HG02870 (cell line): ENCODE results near the gene LHFPL6.
A peak's percentile ranks its signal among the peaks of the same experiment; 100 is the strongest.

Experiments
- ATAC-seq: cut with Tn5 transposase; IDR thresholded peaks from one replicate; pipeline ENCODE4 v1.9.1; 2021; ENCODE audit warnings: mild to moderate bottlenecking, moderate library complexity; ENCODE audit not compliant: unreplicated experiment

LHFPL6 gene

DNA sequence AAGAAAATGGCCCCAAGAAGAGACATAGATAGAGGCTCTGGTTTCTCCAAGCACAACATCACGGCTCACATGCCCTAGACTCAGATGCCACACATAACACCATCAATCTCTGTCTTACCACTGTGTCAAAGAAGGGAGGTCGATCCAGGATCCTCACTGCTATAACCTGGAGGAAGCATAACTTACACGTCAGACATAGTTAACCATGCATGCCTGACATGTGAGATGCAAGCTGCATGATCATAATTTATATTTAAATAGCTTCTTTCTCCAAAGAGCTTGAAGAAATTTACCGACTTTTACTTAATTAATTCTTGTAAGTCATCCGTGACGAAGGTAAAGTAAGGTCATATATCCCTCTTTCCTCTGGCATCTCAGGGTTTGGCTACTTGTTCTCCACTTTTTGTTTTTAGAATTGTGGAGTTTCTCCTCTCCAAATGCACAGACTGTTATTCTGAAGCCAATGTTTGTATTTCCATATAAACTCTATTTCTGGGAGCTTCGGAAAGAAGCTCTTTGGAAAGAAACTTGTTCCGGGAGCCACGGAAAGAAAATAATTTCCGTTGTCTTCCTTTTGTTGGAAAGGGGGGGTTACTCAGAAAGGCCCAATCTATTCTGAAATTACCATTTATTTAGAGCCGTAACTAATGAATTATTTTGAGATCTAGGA is 205.6 kb downstream of the LHFPL6 start:
- ATAC-seq = no peak

DNA sequence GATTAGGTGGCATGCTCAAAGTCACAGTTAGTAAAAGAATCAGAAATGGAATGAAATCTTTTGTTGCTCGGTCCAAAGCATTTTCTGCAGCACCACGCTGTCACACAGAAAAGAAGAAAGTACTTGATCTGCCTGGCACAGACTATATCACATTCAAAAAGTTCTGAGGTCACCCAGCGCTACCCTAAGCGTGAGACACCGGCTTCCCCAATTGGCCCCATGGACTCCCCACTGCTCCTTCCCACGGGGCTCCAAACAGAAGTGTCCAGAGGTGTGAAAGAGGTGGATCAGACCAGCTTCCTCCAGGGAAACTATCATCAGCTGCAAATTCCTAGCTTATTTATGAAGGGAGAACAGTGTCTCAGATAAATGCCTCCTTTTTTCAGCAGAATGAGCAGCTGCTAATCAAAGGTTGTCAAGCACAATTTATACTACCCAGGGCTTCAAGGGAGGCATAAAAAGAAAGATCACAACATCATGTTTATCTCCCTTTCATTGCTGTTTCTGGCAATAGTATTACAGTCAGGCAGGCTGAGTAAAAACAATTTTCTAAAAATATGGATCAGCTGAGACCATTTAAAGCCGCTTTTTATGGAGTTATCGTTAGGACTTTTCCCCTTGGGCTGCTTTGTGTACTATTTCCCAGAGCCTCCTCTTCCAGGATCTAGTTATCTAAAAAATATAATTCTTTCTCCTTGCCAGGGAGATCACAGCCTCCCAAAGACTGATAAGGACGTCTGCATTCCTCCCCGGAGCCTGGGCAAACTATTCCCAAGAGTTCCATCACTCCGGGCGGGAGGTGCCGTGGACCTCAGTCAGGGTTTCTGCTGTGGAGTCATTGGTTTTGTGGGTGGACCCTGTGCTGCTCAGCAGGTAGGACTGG is 208.0 kb downstream of the LHFPL6 start:
- no peak for ATAC-seq

- ATAC-seq = no peak
Observed at GRCh38 chr13:39391761-39392160, 211.2 kb downstream of the LHFPL6 start.

- ATAC-seq = no peak
Observed at GRCh38 chr13:39389013-39389412, 214.0 kb downstream of the LHFPL6 start.

DNA sequence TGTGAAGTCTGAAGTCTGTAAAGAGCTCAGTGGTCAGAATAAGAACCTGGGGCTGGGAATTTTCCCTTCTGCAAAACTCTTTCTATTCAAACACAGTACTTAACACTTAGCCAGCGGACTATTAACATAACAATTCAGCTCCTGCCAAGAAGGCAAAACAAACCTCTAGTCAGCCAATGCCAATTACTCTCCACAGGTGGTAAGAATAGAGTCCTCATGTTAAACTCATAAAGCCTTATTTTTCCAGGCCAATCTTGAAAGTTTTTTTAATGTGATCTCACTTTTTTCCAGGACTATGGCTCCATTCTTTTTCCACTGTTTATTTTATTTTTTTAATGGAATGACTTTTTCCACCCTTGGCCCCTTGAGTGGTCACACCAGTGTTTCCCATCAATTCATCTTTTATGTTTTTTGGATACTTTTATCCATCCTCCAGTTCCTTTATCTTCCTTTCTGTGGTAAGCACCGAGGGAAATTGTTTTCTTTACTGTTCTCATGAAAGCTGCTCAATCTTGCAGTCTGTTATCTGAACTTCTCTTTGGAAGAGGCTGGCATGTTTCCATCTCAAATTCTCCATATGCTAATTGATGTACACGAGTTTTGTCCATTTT is 217.3 kb downstream of the LHFPL6 start:
- no peak for ATAC-seq

DNA sequence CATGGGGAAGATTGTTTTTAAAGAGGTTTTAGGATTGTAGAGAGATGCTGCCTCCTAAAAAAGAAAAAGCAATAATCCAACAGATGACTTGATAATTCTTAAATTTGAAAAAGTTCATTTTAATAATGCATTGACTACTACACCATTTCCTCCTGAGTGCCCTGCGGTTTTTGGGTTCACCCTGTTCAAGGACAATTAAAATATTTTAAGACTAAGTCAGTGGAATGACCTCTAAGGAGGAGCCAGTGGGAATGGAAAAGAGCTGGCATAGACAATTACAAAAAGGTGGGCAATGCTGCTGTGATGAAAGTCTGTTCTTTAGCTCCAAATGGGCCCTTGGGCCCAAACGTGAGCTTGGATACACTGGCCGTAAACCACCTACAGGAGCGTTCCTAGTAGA is 217.8 kb downstream of the LHFPL6 start:
- ATAC-seq = no peak

DNA sequence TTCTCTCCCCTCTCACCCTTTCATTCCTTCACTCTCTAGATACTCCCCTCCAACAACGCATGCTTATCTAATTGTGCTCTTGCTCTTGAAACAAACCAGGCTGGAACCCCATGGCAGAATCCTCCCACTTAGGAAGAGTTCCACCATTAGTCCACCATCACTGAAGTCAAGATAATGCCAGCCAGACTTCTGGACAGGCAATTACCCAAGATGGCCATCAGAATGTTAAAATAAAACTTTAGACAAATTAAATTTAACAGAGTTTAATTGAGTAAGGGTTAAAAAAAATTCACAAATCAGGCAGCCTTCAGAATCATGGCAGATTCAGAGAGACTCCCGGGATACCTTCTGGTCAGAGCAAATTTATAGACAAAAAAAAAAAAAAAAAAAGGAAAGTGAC is 221.5 kb downstream of the LHFPL6 start:
- no peak for ATAC-seq

- ATAC-seq = no peak
Observed at GRCh38 chr13:39379667-39380655, 223.0 kb downstream of the LHFPL6 start.

DNA sequence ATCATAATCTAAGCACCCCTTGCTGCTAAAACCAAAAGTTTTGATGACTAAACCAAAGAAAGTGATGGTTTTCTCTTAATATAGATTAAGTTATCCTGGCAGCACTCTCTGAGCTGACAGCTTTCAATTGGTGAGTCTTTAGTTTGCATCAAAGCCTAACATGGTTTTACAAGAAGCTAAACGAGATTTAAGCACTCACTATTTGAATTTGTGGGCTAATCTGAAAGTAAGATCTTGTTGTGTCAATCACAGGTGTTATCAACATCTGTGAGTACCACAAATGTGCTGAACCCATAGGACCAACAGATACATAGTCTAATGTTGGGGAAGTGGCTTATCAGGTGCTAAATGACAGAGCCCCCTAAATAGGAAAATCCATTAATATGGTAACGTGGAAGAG is 223.9 kb downstream of the LHFPL6 start:
- peak; percentile 96 for ATAC-seq

DNA sequence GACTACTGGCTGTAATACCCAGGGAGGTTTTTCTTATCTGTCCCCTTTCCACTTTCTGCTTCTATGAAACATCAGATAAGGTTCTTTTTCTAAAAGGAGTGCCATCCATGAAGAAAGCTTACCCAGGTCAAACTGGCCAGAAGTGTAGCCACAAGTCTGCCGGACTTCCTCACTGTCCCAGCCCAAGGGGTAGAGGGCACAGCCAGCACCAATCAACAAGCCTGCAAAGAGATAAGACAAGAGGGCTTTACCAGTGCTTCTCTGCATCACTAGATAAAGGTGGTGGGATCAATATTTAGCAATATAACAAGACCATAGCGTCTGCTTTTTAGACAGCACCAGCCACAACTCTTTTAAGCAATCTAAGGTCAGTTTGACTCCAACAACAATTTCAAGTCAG is 224.7 kb downstream of the LHFPL6 start:
- ATAC-seq = no peak

DNA sequence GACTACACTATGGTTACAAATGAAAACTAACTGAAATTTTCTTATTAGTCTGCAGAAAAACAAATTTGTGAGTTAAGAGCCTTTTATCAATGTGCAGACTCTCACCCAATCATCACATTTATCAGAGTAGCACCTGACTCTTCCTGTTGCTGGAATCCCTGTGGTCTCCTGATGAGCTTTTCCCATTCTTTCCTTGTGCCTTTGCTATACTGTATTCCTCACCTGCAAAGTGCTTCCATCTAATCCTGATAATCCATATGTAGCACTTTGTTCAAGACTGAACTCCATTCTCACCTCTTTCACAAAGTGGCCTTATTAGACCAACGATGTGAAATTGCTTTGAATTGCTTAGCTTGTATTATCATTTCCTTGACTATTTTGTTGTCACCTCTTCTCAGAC is 225.3 kb downstream of the LHFPL6 start:
- no peak for ATAC-seq

DNA sequence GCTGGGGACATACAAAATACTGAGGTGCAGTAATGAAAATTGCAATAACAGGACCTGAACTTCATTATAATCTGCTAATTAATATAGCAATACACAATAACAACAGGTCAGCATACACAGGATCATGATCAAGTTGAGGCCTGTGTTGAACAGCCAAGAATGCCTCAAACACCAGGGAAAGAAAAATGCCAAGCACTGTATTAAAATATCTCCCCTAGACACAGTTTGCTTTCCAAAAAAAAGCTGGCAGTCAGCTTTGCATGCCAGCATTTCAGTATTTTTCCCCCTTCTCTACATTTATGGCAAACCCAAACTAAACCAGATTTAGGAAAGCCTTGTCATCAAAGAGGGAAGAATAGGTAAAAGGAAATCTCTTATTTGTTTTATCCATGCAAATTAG is 226.9 kb downstream of the LHFPL6 start:
- no peak for ATAC-seq

DNA sequence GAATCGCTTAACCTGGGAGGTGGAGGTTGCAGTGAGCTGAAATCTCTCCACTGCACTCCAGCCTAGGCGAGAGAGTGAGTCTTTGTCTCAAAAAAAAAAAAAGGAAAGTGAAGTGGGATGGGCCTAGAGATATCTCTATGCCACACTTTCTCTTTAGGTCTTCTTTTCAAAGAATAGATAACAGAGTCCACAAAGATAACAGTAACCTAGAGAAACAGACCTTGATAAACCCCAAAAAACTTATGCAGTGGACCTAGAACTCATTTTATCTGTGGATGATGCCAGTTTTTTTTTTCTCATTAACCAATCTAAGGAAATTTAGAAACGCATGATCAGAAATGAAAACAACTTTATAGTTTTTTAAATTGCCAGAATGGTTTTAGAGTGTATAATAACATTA is 227.4 kb downstream of the LHFPL6 start:
- no peak for ATAC-seq

DNA sequence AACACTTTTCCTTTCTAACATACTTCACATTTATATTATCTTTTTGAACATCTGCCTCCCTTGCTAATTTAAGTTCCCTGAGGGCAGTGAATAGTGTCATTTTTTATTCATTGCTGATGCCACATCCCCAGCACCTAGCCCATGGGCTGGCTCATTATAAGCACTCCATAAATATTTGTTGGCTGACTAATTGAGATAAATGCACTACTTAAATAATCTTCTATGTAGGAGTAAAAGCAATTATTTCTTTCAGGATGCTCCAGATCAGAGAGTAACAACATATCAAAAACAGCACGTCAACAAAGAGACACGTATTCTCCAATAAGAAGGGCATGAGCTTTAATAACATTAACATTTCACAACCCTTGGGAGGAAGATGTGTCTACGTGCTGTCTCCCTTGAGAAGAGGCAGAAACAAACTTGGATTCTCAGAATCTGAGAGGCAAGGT is 228.2 kb downstream of the LHFPL6 start:
- no peak for ATAC-seq

DNA sequence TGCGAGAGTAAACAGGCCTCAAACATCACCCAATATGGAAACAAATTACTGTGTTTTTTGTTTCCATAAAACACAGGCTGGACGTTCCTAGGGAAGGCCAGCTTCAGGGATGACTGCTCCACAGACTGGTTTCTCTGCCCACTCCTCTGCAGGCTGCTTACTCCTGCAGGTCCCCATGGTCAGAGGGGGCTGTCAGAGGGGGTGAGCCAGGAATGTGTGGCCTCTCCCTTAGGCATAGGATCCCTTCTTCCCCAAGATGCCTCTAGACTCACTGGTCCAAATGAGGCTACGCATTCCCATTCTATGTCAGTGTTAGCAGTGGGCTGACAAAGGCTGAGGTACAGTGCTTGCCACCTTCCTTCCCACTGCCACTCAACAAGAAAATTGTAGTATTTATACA is 229.8 kb downstream of the LHFPL6 start:
- no peak for ATAC-seq

GRCh38 chr13:39371706-39372105 is 231.3 kb downstream of the LHFPL6 start:
- no peak for ATAC-seq

DNA sequence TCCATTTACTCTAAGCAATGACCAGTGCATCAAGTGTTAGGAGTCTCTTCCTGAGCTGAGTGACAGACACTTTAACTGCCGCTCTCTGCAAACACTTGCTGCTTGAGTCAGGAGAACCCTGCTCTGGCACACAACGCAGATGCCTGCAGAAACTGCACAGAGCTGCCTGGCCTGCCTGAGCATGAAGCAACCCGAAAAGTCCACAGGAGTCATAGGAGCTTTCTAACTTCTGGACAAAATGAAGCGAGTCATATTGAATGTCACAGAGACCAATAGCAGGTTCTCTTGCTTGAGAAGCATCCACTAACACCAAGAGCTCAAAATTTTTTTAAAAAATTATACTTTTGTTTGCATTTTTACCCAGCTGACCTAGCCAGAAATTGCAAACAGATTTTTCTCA is 232.4 kb downstream of the LHFPL6 start:
- no peak for ATAC-seq

GRCh38 chr13:39370048-39370447 is 232.9 kb downstream of the LHFPL6 start:
- ATAC-seq = no peak

DNA sequence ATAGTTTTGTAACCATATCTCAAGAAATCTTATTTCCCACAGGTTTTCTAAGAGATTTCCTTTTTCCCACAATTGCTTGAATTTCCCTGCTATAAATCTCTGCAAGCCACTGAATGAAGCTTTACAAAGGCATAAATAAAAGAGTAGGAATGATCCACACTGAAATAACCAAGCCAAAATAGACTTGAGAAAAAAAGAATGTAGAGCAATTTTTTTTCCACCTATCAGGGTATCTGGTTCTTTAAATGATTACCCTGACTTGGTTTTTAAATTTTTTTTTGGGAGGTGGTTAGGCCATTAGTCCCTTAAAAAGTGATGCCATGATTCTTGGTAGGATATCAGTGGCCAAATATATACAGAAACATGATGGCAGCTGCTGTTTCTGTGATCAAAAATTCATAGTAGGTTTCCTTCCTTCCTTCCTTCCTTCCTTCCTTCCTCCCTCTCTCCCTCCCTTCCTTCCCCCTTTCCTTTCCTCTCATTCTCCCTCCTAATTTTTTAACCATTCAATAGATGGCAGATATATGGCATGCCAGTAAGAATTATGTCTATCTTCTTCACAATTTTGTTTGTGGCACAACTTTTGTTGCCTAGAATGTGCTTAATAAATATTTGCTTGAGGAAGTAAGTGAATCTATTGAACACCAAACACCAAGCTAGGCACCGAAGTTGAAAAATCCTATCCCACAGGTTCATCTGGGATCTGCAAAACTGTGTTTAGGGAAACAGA is 233.7 kb downstream of the LHFPL6 start:
- ATAC-seq = no peak

- ATAC-seq = no peak
Observed at GRCh38 chr13:39365879-39366278, 237.1 kb downstream of the LHFPL6 start.
